H1 (cell line): ENCODE measurements around the gene LCN12. TPM values are rescaled to one million over a fixed set of nuclear protein-coding genes. Genes with fewer than 3 reads are reported as not detected.

ENCODE experiments used
- FOSL1 ChIP-seq: IDR thresholded peaks from 2 replicates; pipeline ENCODE4 v1.6.1; 2011; ENCODE audit warnings: mild to moderate bottlenecking, low read depth, low read length, moderate library complexity; ENCODE audit not compliant: insufficient read depth
- GTF2F1 ChIP-seq: IDR thresholded peaks from 2 replicates; pipeline ENCODE4 v1.6.1; 2012; ENCODE audit warnings: low read depth, low read length, improper control_type of control experiment, borderline replicate concordance
- NANOG ChIP-seq: IDR thresholded peaks from 2 replicates; pipeline ENCODE4 v1.6.1; 2011; ENCODE audit warnings: low read length, low read depth, mild to moderate bottlenecking, inconsistent platforms; ENCODE audit not compliant: insufficient read depth, poor library complexity, severe bottlenecking
- polyA plus RNA-seq, 7 experiments: library from polyadenylated mRNA; depleted of rRNA in 3 of 7; stranded (reverse) in 5 of 7; unstranded in 2 of 7; fragments of >200 nt in 5 of 7; fragments of 200-250 nt in 2 of 7; gene quantifications; 1 replicate in 5 of 7; 2 replicates in 1 of 7; 4 replicates in 1 of 7; pipeline versions ENCODE4 v1.2.1 to v1.2.3, GENCODE V29; 2011 to 2013; ENCODE audit warnings: missing spikeins in 2 of 7, mixed read lengths in 2 of 7
- total RNA-seq: library from RNA; stranded (reverse); fragmentation: NEBNext Ultra II Directional; extraction: Animal tissue kit (Norgen Biotek cat#: 25700); gene quantifications from 2 replicates; pipeline ENCODE4 v1.2.1, GENCODE V29; 2021

LCN12 gene
- total and polyA plus RNA-seq, 2 of the 8 experiments (the other 6 are each of a cell fraction or from before 2014, with no cell fraction given) = 1.1 to 1.7 TPM

DNA sequence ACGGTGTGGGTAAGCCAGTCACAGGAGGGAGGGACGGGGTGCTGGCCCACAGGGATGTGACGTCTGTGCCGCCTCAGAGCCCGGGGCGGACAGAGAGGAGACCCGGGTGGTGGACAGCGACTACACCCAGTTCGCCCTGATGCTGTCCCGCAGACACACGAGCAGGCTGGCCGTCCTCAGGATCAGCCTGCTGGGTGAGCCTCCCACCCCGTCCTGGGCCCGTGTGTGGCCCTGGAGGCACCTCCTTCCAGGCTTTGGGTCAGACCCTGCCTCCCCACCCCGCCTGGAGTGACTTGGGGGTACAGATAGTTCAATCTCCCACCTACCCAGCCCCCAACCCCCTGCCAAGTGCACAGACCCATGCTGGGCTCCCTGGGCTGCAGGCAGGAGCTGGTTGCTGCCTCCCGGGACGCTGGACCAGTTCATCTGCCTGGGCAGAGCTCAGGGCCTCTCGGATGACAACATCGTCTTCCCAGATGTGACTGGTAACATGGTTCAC is 1.7 kb downstream of the LCN12 start (continued):
- TF ChIP-seq FOSL1 (no peak), NANOG (no peak), GTF2F1 (no peak)
